ENCODE data around the gene HS6ST3. TPM values are rescaled to one million over a fixed set of nuclear protein-coding genes. Genes with fewer than 3 reads are reported as not detected.

The HS6ST3 gene
- total and polyA plus RNA-seq, 7 donors = under 0.01 to 0.71 (median 0.33) TPM; not detected in 2

DNA sequence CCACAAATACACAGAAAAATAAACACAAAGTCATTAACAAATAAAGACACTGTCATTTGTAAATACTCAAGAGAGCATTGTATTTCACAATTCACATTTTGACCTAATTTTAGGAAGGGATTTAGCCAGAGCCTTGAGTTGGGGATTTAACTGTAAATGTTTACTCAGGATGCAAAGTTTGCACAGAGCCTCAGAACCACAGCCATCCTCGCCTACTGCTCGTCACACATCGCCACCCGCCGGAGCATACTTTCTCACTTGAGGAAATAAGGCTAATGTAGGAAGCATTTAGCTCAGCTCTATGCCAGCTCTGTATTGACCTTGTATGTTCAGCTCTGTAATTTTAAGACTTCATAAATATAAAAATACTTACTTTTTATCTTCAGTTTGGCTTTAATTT is 461.6 kb downstream of the HS6ST3 start:
- intact Hi-C loops (cut with DNase I) = no loop called here
- Histone ChIP-seq H3K4me1 (no peaks in the 10 kb centered on the region), H3K4me3 (no peak overlapping the region), H3K36me3 (no peaks in the 10 kb centered on the region), H3K9me3 (no peaks in the 10 kb centered on the region), H3K27ac (no peak overlapping the region), H3K27me3 (no peaks in the 10 kb centered on the region)
- DNase-seq = no peak
- TF ChIP-seq, protein P1, sequence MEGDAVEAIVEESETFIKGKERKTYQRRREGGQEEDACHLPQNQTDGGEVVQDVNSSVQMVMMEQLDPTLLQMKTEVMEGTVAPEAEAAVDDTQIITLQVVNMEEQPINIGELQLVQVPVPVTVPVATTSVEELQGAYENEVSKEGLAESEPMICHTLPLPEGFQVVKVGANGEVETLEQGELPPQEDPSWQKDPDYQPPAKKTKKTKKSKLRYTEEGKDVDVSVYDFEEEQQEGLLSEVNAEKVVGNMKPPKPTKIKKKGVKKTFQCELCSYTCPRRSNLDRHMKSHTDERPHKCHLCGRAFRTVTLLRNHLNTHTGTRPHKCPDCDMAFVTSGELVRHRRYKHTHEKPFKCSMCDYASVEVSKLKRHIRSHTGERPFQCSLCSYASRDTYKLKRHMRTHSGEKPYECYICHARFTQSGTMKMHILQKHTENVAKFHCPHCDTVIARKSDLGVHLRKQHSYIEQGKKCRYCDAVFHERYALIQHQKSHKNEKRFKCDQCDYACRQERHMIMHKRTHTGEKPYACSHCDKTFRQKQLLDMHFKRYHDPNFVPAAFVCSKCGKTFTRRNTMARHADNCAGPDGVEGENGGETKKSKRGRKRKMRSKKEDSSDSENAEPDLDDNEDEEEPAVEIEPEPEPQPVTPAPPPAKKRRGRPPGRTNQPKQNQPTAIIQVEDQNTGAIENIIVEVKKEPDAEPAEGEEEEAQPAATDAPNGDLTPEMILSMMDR (IDR thresholded peaks at IDR 0.05) = no peak
- TF ChIP-seq EP300 (IDR thresholded peaks at IDR 0.05) (no peak), POLR2A (IDR thresholded peaks at IDR 0.05) (no peak), POLR2AphosphoS5 (IDR thresholded peaks at IDR 0.05) (no peak)
- 30 to 53% methylated on average over 5 of the region's 5 CpGs for WGBS, 2 donors

DNA sequence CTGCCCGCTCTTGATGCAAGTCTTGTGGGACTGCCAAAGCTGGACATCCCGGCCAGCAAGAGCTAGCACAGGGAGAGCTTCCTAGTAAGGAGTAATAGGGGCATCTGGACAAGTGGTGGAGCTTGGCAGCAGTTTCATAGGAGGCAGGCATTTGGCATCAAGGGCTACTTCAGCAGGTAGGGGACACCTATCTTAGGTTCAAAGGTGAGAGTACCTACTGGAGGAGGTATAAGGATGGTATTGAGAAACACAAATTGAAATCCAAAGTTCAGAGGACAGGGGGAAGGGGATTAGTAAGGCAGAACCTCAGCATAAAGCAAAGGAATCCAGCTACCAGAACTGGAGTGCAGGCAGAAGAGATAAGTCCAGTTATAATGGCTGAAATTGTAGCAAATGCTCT is 462.7 kb downstream of the HS6ST3 start:
- no peak overlapping the region for H3K27ac ChIP-seq
- H3K4me3 ChIP-seq = no peak overlapping the region
- no peaks in the 10 kb centered on the region for H3K9me3 ChIP-seq
- H3K4me1 ChIP-seq = no peaks in the 10 kb centered on the region
- DNase-seq = no peak
- no peaks in the 10 kb centered on the region for H3K36me3 ChIP-seq
- TF ChIP-seq, protein P1 (IDR thresholded peaks at IDR 0.05) = no peak
- TF ChIP-seq POLR2A (IDR thresholded peaks at IDR 0.05) (no peak), EP300 (IDR thresholded peaks at IDR 0.05) (no peak), POLR2AphosphoS5 (IDR thresholded peaks at IDR 0.05) (no peak)
- intact Hi-C loops (cut with DNase I) = no loop called here
- H3K27me3 ChIP-seq = no peaks in the 10 kb centered on the region
- 87 to 90% methylated on average over 2 of the region's 2 CpGs for WGBS, 2 donors

DNA sequence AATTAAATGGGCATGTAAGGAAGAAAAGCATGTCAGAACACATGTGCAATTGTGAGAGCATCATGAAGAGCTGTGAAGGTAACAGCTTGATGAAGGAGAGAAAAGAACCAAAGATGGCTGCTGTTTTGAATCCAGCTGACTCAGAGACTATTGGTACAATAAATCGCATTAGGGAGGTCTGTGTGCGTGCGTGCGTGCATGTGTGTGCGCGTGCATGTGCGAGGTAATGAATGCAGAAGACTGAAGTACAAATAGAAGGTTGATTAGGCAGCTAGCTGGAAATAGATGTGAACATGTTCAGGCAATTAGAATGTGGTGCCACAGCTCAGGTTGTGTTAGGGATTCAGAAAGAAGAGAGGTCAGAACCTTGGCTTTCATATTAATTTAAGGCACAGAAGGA is 463.9 kb downstream of the HS6ST3 start:
- H3K9me3 ChIP-seq = no peaks in the 10 kb centered on the region
- 94 to 95% methylated on average over 7 of the region's 7 CpGs for WGBS, 2 donors
- DNase-seq = no peak
- TF ChIP-seq POLR2AphosphoS5 (IDR thresholded peaks at IDR 0.05) (no peak), EP300 (IDR thresholded peaks at IDR 0.05) (no peak), POLR2A (IDR thresholded peaks at IDR 0.05) (no peak)
- TF ChIP-seq, protein P1 (IDR thresholded peaks at IDR 0.05) = no peak
- no peaks in the 10 kb centered on the region for H3K36me3 ChIP-seq
- no peak overlapping the region for H3K27ac ChIP-seq
- no peaks in the 10 kb centered on the region for H3K4me1 ChIP-seq
- no peaks in the 10 kb centered on the region for H3K27me3 ChIP-seq
- no peak overlapping the region for H3K4me3 ChIP-seq
- intact Hi-C loops (cut with DNase I) = no loop called here

DNA sequence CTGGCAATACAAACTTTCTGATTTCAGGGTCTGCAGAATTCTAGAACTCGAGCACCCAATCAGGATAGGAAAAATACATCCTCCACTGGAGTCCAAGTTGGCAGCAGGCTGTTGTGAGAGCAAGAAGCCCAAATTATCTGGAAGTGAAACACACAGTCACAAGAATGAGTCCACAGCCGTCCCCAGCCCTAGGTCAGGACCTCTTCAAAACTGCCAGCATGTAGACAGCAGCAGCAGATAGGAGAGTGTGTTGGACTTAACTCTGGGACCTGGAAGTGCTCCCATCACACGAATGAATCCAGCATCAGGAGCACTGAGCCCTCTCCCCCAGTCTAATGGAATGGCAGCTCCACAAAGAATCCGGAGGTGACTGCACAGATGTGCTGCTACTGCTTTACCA is 483.7 kb downstream of the HS6ST3 start:
- 72 to 80% methylated on average over 4 of the region's 4 CpGs for WGBS, 2 donors
- H3K36me3 ChIP-seq = no peaks in the 10 kb centered on the region
- H3K4me3 ChIP-seq = no peak overlapping the region
- no peaks in the 10 kb centered on the region for H3K9me3 ChIP-seq
- H3K4me1 ChIP-seq = no peaks in the 10 kb centered on the region
- intact Hi-C loops (cut with DNase I) = no loop called here
- H3K27ac ChIP-seq = no peak overlapping the region
- no peak for TF ChIP-seq EP300 (IDR thresholded peaks at IDR 0.05)
- no peaks in the 10 kb centered on the region for H3K27me3 ChIP-seq
- no peak for DNase-seq

DNA sequence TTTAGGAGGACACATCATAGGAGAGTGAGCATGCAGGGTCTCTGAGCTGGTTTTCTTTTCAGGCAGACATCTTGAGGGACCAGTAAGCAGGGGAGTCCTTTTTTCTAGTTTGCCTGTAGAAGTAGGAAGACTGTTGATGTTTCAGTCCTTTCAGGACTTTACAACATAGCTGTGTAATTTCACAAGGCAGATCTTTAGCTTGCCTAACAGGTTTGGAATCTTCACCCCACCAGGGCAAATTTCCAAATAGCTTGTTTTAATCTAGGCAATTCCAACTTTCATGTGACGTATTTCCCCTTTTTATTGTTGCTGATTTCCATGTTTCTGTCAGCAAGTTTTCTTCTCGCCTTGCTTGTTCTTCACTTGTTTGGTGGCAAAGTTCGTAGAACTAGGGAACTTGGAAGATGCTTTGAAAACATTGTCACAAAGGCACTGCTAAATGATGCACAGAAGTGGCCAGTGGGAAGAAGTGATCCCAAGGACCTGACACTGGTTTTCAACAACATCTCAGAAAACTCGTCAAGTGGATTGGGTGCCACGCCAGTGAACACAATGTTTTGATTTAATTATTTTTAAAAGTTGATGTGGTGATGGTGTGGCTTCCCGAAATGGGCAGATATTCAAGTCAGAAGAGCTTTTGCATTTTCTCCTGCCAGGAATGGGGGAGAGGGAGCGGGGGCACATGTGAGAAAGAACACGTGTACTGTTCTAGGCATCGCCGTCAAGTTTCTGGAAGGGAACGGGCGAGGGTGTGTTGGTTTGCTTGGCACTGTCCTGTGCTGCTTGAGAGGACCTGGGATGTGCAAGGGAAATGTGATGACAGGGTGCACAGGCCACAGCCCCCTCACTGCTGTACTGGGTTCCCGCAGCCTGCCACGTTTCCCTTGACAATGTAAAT is 485.8 kb downstream of the HS6ST3 start:
- H3K9me3 ChIP-seq = no peaks in the 10 kb centered on the region

More for the DNA sequence above, 485.8 kb downstream of the HS6ST3 start:
- TF ChIP-seq, protein P1 (IDR thresholded peaks at IDR 0.05) = no peak
- TF ChIP-seq EP300 (IDR thresholded peaks at IDR 0.05) = no peak
- TF ChIP-seq POLR2AphosphoS5 (IDR thresholded peaks at IDR 0.05) = no peak
- no peak for TF ChIP-seq POLR2A (IDR thresholded peaks at IDR 0.05)
- Histone ChIP-seq H3K4me3 (no peak overlapping the region), H3K4me1 (no peaks in the 10 kb centered on the region), H3K27ac (no peak overlapping the region), H3K27me3 (no peaks in the 10 kb centered on the region), H3K36me3 (no peaks in the 10 kb centered on the region)
- intact Hi-C loops (cut with DNase I) = no loop called here
- no peak for DNase-seq
- WGBS, 2 donors = 79 to 85% methylated on average over 14 of the region's 14 CpGs

Measured in sigmoid colon (tissue), 7 donors.